ENCODE results near the gene ANP32E. TPM values are rescaled to one million over a fixed set of nuclear protein-coding genes. Genes with fewer than 3 reads are reported as not detected.

ANP32E gene
- total and polyA plus RNA-seq, 9 of the 15 experiments (the other 6 are each of a cell fraction or from before 2014, with no cell fraction given), result 60.4 to 197 (median 104) TPM

DNA sequence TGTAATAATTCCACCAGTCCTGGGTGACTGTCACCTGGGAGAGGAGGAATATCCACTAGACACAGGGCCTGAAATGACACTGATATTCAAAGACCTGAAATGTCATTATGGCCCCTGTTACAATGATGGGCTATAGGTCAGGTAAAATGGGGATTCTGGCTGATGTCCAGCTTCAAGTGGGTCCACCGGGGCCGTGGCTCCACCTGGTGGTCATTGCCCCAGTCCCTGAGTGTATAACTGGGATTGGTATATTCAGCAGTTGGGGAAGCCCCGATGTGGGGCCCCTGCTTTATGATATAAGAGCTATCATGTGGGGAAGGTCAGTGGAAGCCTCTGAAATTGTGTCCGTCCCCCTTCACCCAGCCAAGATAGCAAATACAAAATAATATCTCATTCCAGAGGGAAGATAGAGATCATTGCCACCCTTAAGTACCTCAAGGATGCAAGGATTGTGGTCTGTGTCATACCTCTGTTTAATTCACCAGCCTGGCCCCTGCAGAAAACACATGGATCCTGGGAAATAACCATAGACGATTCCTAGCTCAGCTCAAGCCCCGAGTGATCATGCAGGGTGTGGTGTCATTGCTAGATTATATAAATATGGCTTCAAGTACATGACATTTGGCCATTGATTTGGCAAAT lies 66.8 kb downstream of the ANP32E start (continued):
- TF ChIP-seq CTCF (IDR thresholded peaks at IDR 0.05 in 2 of 3, conservative IDR thresholded peaks at IDR 0.05 in 1 of 3; ENCODE audit: insufficient read depth in 2 of 3, low read depth in 1 of 3, low read length in 3 of 3) (peak; percentile 91 to 93 (median 91)), MGA (IDR thresholded peaks at IDR 0.05) (no peak), RAD51 (IDR thresholded peaks at IDR 0.05; ENCODE audit: borderline replicate concordance, low read depth) (no peak), CTBP1 (IDR thresholded peaks at IDR 0.05; ENCODE audit: borderline replicate concordance) (peak; percentile 51; the same call in 1 of the 2 replicates), MEF2A (IDR thresholded peaks at IDR 0.05; ENCODE audit: control insufficient read depth, low read depth, low read length) (no peak), SUPT5H (IDR thresholded peaks at IDR 0.05) (no peak), ZFX (CRISPR knock-in tag; IDR thresholded peaks at IDR 0.05) (no peak), ZNF197 (CRISPR knock-in tag; IDR thresholded peaks at IDR 0.05; ENCODE audit: low read depth) (no peak), SRSF7 (optimal IDR thresholded peaks at IDR 0.05; ENCODE audit: low read depth, low read length) (no peak), CEBPB (tag; IDR thresholded peaks at IDR 0.05) (no peak), ZNF253 (CRISPR knock-in tag; conservative IDR thresholded peaks at IDR 0.05) (no peak)
- TF ChIP-seq, protein P1, sequence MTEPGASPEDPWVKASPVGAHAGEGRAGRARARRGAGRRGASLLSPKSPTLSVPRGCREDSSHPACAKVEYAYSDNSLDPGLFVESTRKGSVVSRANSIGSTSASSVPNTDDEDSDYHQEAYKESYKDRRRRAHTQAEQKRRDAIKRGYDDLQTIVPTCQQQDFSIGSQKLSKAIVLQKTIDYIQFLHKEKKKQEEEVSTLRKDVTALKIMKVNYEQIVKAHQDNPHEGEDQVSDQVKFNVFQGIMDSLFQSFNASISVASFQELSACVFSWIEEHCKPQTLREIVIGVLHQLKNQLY (CRISPR knock-in tag; conservative IDR thresholded peaks at IDR 0.05), result no peak

Measured in K562 (cell line).